Neutrophil (primary cell): ENCODE results near the gene TMUB1.
A peak's percentile ranks its signal among the peaks of the same experiment; 100 is the strongest.

ENCODE experiments used
- H3K27ac ChIP-seq: fragments of 200-600 bp; sonication (generic); 2 replicates; pipeline ENCODE4 v1.5.1; 2016; ENCODE audit warnings: mild to moderate bottlenecking, moderate library complexity
- H3K27me3 ChIP-seq: fragments of 200-600 bp; sonication (generic); 2 replicates; pipeline ENCODE4 v1.6.0; 2016; ENCODE audit warnings: mild to moderate bottlenecking
- H3K36me3 ChIP-seq: fragments of 200-600 bp; sonication (generic); 2 replicates; pipeline ENCODE4 v1.5.1; 2017
- H3K4me1 ChIP-seq, 2 experiments: fragments of 200-600 bp in 1 of 2; sonication (generic) in 1 of 2; 1 replicate in 1 of 2; 2 replicates in 1 of 2; pipeline versions ENCODE4 v1.5.1 to v1.6.1; 2013 to 2016; ENCODE audit warnings: low read depth in 1 of 2, low read length in 1 of 2, mild to moderate bottlenecking in 1 of 2, moderate library complexity in 1 of 2; ENCODE audit not compliant: control insufficient read depth in 1 of 2, insufficient read depth in 1 of 2
- H3K4me3 ChIP-seq, 2 experiments: fragments of 200-600 bp in 1 of 2; sonication (generic) in 1 of 2; 1 replicate in 1 of 2; 2 replicates in 1 of 2; pipeline ENCODE4 v1.5.1; 2013 to 2016; ENCODE audit warnings: low read depth in 1 of 2, low read length in 1 of 2, mild to moderate bottlenecking in 1 of 2, moderate library complexity in 1 of 2
- H3K9me3 ChIP-seq: fragments of 200-600 bp; sonication (generic); 2 replicates; pipeline ENCODE4 v1.5.1; 2016
- CTCF ChIP-seq: fragments of 200-600 bp; sonication (generic); IDR thresholded peaks from 2 replicates; pipeline ENCODE4 v1.5.1; 2016; ENCODE audit warnings: antibody characterized with exemption

TMUB1 gene

GRCh38 chr7:151057506-151057988, 25.7 kb downstream of the TMUB1 start, which contains the start of gene CDK5:
CDK5 (minus strand) TSS chr7:151057897; CDS start chr7:151057848, 49 bp downstream.
- Histone ChIP-seq H3K27ac (peak within 1 kb of the TSS; percentile 82), H3K4me3 (peak within 1 kb of the TSS; percentile 69 to 88), H3K27me3 (no peaks in the 10 kb centered on the region), H3K9me3 (no peaks in the 10 kb centered on the region), H3K36me3 (no peaks in the 10 kb centered on the region), H3K4me1 (peaks cover 45 to 46% of the 10 kb centered on the region in 2 experiments)
- TF ChIP-seq CTCF, result no peak

GRCh38 chr7:151056666-151057505, 26.4 kb downstream of the TMUB1 start:
- no peak overlapping the region for H3K27ac ChIP-seq
- peaks cover under 1% of the 10 kb centered on the region for H3K27me3 ChIP-seq
- no peak for TF ChIP-seq CTCF
- no peaks in the 10 kb centered on the region for H3K9me3 ChIP-seq
- H3K4me3 ChIP-seq, result peak overlapping the region; percentile 69 to 88
- peaks cover 45 to 47% of the 10 kb centered on the region in 2 experiments for H3K4me1 ChIP-seq
- H3K36me3 ChIP-seq, result no peaks in the 10 kb centered on the region

DNA sequence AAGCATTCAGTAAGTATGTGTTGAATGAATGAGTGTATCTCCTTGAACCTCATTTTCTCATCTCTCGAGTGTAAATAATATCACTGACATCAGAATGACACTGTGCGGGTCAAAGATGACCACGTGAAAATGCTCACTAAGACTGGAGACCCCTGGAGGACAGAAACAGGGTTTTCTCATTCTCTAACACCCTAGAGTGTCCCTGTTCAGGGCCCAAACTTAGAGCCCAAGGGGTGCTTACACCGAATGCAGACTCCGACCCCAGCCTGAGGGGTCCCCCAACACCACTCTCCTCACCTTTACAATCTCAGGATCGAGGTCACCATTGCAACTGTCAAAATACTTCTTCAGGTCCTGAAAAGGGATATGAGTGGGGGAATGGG, 27.0 kb downstream of the TMUB1 start:
- H3K9me3 ChIP-seq, result no peaks in the 10 kb centered on the region
- no peak overlapping the region for H3K4me3 ChIP-seq
- no peak overlapping the region for H3K27ac ChIP-seq
- no peak for TF ChIP-seq CTCF
- H3K4me1 ChIP-seq, result peaks cover 45 to 47% of the 10 kb centered on the region in 2 experiments
- no peaks in the 10 kb centered on the region for H3K36me3 ChIP-seq
- peaks cover 6% of the 10 kb centered on the region for H3K27me3 ChIP-seq

GRCh38 chr7:151053751-151054150, 29.5 kb downstream of the TMUB1 start:
- Histone ChIP-seq H3K36me3 (no peaks in the 10 kb centered on the region), H3K9me3 (no peaks in the 10 kb centered on the region), H3K4me1 (peaks cover 32 to 35% of the 10 kb centered on the region in 2 experiments), H3K4me3 (no peak overlapping the region), H3K27me3 (peaks cover 32% of the 10 kb centered on the region), H3K27ac (no peak overlapping the region)
- no peak for TF ChIP-seq CTCF

DNA sequence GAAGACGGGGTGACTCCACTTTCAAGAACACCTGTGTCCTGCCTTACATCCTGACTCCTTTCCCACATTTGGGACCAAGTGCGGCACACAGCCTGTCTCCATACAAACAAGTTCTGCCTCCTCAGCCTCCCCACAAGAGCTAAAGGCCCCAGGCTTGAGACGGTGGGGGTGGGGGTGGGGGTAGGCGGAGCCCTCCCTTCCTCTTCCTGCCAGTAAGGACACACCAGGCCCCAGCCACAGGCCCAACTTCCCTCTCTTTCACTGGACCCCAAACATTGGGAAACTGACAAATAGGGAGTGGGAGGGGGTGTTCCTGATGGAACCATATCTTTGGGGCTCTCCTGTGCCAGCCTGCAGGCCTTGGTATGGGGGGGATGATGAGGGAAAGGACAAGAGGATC, 30.2 kb downstream of the TMUB1 start:
- peaks cover 26 to 29% of the 10 kb centered on the region in 2 experiments for H3K4me1 ChIP-seq
- TF ChIP-seq CTCF, result no peak
- H3K9me3 ChIP-seq, result no peaks in the 10 kb centered on the region
- no peaks in the 10 kb centered on the region for H3K36me3 ChIP-seq
- peaks cover 32% of the 10 kb centered on the region for H3K27me3 ChIP-seq
- no peak overlapping the region for H3K4me3 ChIP-seq
- H3K27ac ChIP-seq, result no peak overlapping the region
